ENCODE data around the gene NGEF.

Gene NGEF

DNA sequence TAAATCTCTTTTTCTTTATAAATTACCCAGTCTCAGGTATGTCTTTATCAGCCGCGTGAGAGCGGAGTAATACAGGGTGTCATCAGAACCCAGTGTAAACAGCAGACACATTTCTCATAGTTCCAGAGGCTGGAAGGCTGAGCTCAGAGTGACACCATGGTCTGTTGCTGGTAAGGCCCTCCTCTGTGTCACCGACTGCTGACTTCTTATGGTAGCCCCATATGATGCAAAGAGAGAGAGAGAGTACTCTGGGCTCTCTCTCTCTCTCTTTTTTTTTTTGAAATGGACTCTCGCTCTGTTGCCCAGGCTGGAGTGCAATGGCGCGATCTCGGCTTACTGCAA is 83.0 kb downstream of the NGEF start:
- H3K4me1 ChIP-seq (ENCODE audit: insufficient read depth, low read length, severe bottlenecking), result no peaks in the 10 kb centered on the region
- H3K9ac ChIP-seq (ENCODE audit: low read length), result no peak overlapping the region
- TF ChIP-seq EZH2 (IDR thresholded peaks at IDR 0.05; ENCODE audit: borderline replicate concordance, low read length), result no peak
- TF ChIP-seq, protein P1, sequence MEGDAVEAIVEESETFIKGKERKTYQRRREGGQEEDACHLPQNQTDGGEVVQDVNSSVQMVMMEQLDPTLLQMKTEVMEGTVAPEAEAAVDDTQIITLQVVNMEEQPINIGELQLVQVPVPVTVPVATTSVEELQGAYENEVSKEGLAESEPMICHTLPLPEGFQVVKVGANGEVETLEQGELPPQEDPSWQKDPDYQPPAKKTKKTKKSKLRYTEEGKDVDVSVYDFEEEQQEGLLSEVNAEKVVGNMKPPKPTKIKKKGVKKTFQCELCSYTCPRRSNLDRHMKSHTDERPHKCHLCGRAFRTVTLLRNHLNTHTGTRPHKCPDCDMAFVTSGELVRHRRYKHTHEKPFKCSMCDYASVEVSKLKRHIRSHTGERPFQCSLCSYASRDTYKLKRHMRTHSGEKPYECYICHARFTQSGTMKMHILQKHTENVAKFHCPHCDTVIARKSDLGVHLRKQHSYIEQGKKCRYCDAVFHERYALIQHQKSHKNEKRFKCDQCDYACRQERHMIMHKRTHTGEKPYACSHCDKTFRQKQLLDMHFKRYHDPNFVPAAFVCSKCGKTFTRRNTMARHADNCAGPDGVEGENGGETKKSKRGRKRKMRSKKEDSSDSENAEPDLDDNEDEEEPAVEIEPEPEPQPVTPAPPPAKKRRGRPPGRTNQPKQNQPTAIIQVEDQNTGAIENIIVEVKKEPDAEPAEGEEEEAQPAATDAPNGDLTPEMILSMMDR (IDR thresholded peaks at IDR 0.05; ENCODE audit: low read length), result no peak
- H3K27me3 ChIP-seq (ENCODE audit: insufficient read depth, low read length), result no peaks in the 10 kb centered on the region
- H3F3A ChIP-seq (ENCODE audit: insufficient read depth, low read length), result no peaks in the 10 kb centered on the region
- no peaks in the 10 kb centered on the region for H3K36me3 ChIP-seq (ENCODE audit: insufficient read depth, low read length)
- no peak overlapping the region for H3K4me3 ChIP-seq (ENCODE audit: low read depth, low read length, poor library complexity, severe bottlenecking)
- H2AFZ ChIP-seq (ENCODE audit: low read length), result no peak overlapping the region
- H3K4me2 ChIP-seq (ENCODE audit: low read length), result no peak overlapping the region
- H4K20me1 ChIP-seq (ENCODE audit: insufficient read depth, low read length), result no peaks in the 10 kb centered on the region
- no peak overlapping the region for H3K27ac ChIP-seq (ENCODE audit: low read depth, low read length, poor library complexity, severe bottlenecking)
- no peaks in the 10 kb centered on the region for H3K9me2 ChIP-seq (ENCODE audit: low read depth, low read length)
- H3K79me2 ChIP-seq (ENCODE audit: insufficient read depth, low read length), result no peaks in the 10 kb centered on the region
- no peaks in the 10 kb centered on the region for H3K9me3 ChIP-seq (ENCODE audit: low read length)

DNA sequence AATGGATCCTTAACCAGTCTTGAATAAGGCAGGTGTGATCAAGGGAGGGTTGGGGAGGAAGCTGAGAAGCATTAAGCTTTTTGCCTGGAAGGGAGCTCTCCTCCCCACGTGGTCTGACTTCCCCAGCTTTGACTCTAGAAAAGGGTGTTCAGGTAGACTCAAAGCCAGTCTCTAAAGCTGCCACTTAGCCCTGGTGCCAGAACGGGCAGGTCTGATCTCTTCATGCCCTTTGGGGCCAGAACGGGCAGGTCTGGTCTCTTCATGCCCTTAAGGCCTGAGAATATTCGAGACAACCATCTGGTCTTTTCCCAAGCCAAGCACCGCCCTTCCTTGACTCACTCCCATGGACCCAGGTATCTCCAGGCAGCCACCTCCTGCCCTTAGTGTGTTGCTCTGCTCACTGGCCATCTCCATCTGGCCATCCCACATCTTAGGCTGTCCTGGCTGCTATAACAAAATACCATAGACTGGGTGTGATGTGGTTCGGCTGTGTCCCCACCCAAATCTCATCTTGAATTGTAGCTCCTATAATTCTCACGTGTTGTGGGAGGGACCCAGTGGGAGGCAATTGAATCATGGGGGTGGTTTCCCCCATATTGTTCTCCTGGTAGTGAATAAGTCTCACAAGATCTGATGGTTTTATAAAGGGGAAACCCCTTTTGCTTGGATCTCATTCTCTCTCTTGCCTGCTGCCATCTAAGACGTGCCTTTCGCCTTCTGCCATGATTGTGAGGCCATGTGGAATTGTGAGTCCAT is 83.6 kb downstream of the NGEF start:
- Histone ChIP-seq H3K4me2 (ENCODE audit: low read length) (no peak overlapping the region), H3K9me3 (ENCODE audit: low read length) (no peaks in the 10 kb centered on the region), H3K9me2 (ENCODE audit: low read depth, low read length) (no peaks in the 10 kb centered on the region), H3F3A (ENCODE audit: insufficient read depth, low read length) (no peaks in the 10 kb centered on the region), H3K4me3 (ENCODE audit: low read depth, low read length, poor library complexity, severe bottlenecking) (no peak overlapping the region), H3K27ac (ENCODE audit: low read depth, low read length, poor library complexity, severe bottlenecking) (no peak overlapping the region), H3K27me3 (ENCODE audit: insufficient read depth, low read length) (no peaks in the 10 kb centered on the region; the same call in 1 of the 2 replicates), H3K79me2 (ENCODE audit: insufficient read depth, low read length) (no peaks in the 10 kb centered on the region), H3K9ac (ENCODE audit: low read length) (no peak overlapping the region), H4K20me1 (ENCODE audit: insufficient read depth, low read length) (no peaks in the 10 kb centered on the region), H3K4me1 (ENCODE audit: insufficient read depth, low read length, severe bottlenecking) (no peaks in the 10 kb centered on the region), H3K36me3 (ENCODE audit: insufficient read depth, low read length) (no peaks in the 10 kb centered on the region), H2AFZ (ENCODE audit: low read length) (no peak overlapping the region)
- no peak for TF ChIP-seq EZH2 (IDR thresholded peaks at IDR 0.05; ENCODE audit: borderline replicate concordance, low read length)
- TF ChIP-seq, protein P1 (IDR thresholded peaks at IDR 0.05; ENCODE audit: low read length), result no peak

DNA sequence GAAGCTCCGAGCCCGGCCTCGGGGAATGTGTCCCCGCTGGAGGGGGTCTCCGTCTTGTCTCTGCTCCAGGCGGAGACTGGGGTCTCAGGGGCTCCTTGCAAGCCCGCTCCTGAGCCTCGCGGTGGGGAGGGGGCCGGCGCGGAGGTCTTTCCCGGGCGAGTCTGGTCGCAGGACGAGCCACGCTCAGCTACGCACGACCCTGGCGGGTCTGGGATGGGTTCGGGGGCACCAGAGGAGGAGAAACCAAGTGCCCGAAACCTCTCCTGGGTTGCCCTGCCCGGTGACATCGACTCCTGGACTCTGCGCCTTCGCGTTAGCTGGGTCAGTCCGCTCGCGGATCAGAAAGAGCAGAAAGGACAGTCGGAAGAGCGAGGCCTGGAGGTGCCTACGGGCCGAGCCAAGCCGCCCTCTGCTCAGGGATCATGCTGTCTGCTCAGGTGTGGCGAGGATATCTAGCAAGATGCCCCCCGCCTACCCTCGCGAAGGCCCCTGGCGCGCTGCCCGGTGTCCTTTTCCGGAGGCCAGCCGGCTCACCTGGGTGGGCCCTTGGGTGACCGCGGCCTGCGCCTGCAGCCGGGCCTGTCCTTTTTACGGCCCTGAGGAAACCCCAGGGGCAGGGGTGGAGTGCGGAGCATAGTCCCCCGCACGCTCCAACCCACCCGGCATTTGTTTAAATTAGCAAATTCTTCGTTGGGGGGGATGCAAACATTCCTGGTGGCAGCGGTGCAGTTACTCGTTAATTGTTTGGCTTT is 84.3 kb downstream of the NGEF start:
- Histone ChIP-seq H3K27me3 (ENCODE audit: insufficient read depth, low read length) (no peaks in the 10 kb centered on the region; the same call in 1 of the 2 replicates), H3K4me3 (ENCODE audit: low read depth, low read length, poor library complexity, severe bottlenecking) (no peak overlapping the region), H2AFZ (ENCODE audit: low read length) (no peak overlapping the region)

More for the DNA sequence above, 84.3 kb downstream of the NGEF start:
- Histone ChIP-seq H3K27ac (ENCODE audit: low read depth, low read length, poor library complexity, severe bottlenecking) (no peak overlapping the region), H3K9me2 (ENCODE audit: low read depth, low read length) (no peaks in the 10 kb centered on the region), H4K20me1 (ENCODE audit: insufficient read depth, low read length) (no peaks in the 10 kb centered on the region), H3K79me2 (ENCODE audit: insufficient read depth, low read length) (no peaks in the 10 kb centered on the region), H3K9ac (ENCODE audit: low read length) (no peak overlapping the region), H3K36me3 (ENCODE audit: insufficient read depth, low read length) (no peaks in the 10 kb centered on the region), H3K4me1 (ENCODE audit: insufficient read depth, low read length, severe bottlenecking) (no peaks in the 10 kb centered on the region), H3K9me3 (ENCODE audit: low read length) (no peaks in the 10 kb centered on the region), H3K4me2 (ENCODE audit: low read length) (no peak overlapping the region), H3F3A (ENCODE audit: insufficient read depth, low read length) (no peaks in the 10 kb centered on the region)
- no peak for TF ChIP-seq EZH2 (IDR thresholded peaks at IDR 0.05; ENCODE audit: borderline replicate concordance, low read length)
- TF ChIP-seq, protein P1 (IDR thresholded peaks at IDR 0.05; ENCODE audit: low read length), result no peak

Measured in OCI-LY1 (cell line).